GM15510 (cell line): ENCODE data around the gene AMBRA1.

Experiments
- POLR2A ChIP-seq: IDR thresholded peaks from 3 replicates; pipeline ENCODE4 v1.6.1; 2011; ENCODE audit warnings: borderline replicate concordance; ENCODE audit not compliant: insufficient read length; ENCODE audit errors: extremely low read depth

AMBRA1 gene

DNA sequence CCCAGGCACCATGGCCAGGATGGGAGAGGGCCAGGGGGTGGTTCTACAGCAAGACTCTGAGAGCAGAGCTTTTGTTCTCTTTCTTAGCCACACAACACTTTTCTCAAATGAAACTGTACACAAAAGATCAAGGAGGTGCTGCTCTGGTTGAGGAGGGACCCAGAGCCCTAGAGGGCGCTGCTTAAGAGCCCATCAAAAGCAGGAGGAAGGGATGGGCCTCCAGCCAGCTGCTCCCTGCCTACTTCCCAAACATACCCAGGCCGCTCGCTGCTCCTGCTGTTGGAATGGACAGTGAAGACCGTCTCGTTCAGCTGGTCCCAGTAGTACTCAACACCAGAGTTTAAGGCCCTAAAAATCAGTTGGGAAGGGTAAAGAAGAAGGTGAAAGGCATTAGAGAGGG, 183.8 kb downstream of the AMBRA1 start:
- no peak for TF ChIP-seq POLR2A

DNA sequence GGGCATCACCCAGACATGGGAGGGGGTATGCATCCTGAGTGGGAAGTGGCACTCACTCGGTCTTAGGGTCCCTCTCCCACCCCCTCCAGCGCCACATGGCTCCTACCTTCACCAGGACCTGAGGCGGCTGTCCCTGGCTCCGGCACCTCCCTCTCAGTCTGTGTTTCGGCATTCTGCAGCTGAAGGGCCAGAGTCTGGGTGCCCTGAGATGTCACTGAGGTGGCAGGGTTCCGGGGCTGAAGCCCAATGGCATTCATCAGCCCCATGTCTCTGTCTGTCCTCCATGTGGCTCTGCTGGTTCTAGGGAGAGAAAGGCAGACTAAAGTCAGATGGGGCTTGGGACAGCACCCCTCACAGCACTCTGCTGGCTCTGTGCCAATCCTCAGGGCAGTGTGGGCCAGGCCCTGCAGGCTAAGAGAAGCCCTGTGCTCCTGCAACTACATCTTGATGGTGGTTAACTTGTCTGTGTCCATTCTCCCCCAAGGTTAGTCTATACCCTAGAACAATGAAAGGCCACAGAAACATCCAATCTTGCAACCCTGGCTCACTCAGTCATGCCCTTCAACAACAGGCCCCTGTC, 185.3 kb downstream of the AMBRA1 start:
- TF ChIP-seq POLR2A: no peak

DNA sequence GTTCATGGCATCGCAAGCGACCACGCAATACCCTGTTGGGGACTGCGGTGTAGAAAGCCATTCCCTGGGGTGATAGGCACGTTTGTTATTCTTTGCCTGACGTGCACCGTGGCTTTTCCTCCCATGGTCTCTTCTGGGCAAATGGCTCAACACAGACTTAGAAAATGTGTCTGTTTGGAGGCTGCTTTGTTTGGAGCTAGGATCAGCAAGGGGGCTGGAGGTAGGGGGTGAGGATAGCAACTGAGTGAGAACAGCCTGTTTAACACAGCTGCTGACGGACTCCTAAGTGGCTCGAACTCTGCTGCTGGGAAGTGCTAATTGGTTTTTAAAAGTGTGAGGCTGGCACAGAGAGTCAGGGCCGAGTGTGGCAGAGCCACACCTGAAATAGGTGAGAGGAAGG, 186.2 kb downstream of the AMBRA1 start:
- no peak for TF ChIP-seq POLR2A

DNA sequence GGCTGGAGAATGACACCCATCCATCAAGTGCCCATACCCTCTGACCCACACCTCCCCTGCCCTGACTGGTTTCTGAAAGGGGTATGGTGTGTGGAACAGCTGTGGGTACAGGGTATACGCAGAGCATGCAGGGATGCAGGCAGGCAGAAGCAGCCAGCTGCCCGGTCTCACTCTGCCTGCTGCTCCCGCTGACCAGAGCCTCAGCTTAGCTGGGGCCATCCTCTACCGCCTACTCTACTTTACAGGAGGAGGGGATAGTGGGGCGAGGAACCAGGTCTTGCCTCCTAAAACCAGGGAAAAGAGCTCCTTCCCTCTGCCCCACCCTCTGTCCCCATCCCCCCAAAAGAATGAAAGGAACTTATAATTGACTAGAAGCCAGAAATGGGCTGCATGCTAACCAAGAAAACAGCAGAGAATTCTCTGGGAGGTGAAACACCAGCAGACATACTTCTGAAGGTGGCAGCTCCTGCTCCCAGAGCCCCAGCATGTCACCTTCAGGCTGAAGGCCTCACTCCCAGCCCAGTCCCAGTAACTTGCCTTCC, 189.3 kb downstream of the AMBRA1 start:
- TF ChIP-seq POLR2A: no peak

DNA sequence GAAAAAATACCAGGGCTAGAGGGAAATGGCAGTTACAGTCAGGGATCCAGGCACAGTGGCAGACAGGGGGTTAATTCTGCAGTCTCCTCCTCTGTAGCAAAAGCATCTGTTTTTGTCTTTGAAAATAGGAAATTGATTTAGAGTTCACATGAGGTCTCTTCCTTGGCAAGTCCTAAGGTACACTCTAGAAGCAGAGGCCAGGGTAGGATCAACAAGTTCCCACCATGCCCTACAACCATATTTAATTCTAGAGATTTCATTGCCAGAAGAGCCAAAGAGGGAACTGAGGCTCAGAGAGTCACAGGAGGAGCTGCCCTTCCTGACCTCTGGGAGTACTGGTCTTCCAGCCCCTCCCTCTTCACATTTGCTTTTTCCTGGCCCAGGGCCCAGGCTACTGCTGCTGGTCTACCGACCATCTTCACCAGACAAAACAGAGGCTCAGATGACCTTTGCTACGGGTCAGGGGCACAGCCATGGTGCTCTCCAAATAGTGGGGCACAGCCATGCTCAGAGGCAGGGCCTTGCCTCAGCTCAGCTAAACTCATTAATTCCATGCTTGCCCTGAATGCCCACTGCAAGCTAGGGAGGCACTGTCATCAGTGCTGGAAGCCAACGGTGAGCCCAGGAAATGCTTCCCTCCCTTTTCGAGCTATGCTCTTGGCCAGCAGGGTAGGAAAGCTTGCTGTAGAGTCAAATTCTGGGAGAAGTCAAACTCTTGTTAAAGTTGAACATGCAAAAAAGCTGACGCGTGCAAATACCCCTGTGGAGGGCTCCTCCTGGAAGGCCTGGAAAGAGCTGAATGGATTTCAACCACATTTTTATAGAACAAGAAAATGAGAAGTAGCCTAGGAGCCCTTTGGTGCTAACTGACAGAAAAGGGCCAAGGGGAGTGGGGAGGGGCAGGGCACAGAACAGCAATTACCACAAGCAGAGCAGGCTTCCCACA, 190.6 kb downstream of the AMBRA1 start:
- TF ChIP-seq POLR2A: no peak

DNA sequence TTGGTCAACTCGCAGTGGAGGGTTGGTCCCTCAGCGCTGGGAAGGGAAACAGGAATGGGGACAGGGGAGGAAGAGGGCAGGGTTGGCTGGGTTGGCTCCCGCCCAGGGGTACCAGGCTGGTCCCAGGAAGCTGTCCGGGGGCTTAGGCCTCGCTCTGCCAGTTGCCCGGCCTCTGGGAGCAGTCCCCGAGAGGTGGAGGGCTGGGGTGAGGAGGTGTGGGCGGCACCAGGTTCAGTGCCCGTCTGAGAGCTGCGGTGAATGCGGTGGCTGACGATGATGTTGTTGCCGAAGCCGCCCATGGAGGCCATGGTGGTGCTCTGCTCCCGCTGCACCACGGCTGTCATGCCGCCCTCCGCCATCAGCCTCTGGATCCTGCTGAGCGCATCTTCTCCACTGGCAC, 196.3 kb downstream of the AMBRA1 start:
- TF ChIP-seq POLR2A: no peak

DNA sequence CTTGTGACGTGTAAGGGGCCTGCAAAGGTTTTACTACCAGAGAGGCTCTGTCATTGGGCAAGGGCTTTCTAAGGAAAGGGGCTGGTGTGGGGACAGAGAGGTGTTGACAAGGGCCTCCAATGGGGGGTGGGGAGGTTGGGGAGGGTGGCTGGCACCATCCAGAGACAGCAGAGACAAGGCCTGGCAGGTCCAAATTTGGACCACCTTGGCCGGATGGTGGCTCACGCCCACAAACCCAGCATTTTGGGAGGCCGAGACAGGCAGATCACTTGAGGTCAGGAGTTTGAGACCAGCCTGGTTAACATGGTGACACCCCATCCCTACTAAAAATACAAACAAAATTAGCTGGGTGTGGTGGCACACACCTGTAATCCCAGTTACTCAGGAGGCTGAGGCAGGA, 200.1 kb downstream of the AMBRA1 start:
- TF ChIP-seq POLR2A: no peak

DNA sequence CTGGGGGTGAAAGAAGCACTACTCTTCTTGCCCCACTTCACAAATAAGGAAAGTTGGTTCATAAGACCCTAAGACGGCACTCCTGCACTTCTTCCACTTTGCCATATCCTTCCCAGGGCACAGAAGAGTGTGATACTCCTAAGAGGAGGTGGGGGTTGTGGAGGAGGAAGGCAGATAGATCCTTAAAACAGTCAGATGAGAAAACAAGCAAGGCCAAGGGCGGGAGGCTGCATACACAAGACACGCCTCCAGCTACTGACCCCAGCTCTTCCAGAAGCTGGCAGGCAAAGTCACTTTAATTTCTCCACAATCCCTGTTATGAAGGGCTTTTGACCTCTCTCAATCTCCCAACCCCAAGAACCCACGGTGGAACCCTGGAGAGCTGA, 200.6 kb downstream of the AMBRA1 start:
- TF ChIP-seq POLR2A: no peak

DNA sequence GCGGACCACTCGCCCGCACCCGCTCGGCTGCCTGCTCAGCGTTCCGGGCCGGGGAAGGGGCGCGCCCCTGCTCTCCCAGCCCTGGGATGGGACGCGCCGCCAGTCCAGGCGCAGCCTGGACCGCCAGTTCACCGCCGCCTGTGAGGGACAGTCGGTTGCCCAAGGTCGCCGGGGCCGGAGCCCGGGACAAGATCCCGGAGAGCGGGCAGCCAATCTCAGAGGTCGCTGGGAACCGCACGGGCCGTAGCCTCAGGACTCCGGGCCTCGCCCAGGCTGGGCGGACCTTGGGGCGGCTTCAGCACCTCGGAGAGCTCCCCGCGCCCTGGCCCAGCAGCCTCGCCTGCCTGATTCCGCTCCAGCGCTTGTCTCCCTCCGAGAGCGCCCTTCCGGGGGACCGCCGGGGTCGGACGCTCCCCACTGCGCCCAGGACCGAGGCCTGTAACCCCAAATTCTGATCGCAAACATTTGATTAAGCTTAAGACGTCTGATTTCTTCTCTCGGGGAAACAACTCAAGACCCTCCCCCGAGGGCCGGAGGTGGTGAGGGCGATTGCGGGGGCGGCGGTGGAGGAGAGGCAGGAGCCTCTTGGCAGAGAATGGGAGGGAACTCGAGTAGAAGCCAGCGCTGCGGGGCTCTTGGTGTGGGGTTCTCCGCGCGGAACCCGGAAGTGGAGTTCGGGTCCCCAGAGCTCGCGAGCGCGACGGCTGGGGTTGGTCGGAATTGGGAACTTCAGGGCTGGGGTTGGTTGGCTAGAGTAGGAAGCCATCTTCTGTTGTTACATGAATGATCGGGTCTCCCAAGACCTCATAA, 201.2 kb downstream of the AMBRA1 start:
- no peak for TF ChIP-seq POLR2A

DNA sequence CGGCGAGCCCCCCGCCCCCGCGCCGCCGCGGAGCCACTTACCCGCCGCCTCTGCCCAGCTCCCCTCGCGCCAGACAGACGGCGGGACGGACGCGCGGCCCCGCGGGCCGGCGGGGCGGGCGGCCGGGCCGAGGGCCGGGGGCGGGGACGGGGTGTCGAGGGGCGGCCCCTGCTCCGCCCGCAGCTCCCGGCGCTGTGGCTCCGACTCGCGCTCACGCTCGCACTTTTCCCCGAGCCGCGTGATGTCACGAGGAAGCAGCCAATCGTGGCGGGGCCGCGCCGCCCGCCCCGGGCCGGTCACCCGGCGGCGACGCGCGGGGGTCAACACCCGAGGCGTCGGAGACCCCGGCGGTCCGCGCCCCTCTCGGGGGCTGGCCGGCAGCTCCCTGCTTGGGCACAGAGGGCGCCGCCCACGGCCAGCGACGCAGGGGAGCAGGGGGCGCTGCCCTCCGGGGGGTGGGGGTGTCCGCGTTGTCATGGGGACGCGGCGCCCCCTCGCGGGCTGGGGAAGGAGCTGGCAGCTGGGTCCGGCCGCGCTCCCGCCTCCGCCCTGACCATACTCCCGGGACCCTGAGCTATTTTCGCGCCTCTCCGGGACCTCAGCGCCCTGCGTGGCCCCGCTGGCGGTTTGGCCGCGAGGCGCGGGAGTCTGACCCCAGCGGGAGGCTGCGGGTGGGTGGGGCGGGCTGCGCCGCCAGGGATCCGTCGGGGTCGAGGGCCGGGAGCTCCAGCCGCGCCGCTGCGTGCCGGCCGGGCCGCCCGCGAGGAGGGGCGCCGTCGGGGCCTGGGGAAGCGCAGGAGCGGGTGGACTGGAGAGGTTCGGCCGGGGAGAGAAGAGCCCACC, 202.0 kb downstream of the AMBRA1 start, which contains the start of gene CHRM4:
TSS of gene CHRM4 (minus strand) at position 199 of the 843 bp plus-strand sequence. CDS start 5,219 bp downstream, outside the sequence.
- TF ChIP-seq POLR2A: no peak

DNA sequence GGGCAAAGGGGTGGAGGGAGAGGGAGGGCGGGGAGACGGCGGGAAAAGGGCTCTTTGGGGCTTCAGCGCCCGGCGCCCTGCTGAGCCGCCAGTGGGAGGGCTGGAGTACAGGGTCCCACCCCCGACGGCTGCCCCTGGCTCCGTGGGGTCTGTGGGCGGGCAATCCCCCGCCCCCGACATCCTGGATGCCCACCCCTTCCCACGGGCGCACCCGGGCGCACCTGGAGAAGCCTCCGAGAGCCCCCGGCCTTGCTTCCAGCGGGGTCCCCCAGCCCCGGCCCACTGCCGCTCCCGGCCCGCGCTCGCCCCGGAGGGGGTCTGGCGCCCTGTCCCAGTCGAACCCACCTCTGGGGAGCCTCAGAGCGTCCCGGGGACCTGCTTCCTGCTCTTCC, 202.6 kb downstream of the AMBRA1 start:
- no peak for TF ChIP-seq POLR2A

DNA sequence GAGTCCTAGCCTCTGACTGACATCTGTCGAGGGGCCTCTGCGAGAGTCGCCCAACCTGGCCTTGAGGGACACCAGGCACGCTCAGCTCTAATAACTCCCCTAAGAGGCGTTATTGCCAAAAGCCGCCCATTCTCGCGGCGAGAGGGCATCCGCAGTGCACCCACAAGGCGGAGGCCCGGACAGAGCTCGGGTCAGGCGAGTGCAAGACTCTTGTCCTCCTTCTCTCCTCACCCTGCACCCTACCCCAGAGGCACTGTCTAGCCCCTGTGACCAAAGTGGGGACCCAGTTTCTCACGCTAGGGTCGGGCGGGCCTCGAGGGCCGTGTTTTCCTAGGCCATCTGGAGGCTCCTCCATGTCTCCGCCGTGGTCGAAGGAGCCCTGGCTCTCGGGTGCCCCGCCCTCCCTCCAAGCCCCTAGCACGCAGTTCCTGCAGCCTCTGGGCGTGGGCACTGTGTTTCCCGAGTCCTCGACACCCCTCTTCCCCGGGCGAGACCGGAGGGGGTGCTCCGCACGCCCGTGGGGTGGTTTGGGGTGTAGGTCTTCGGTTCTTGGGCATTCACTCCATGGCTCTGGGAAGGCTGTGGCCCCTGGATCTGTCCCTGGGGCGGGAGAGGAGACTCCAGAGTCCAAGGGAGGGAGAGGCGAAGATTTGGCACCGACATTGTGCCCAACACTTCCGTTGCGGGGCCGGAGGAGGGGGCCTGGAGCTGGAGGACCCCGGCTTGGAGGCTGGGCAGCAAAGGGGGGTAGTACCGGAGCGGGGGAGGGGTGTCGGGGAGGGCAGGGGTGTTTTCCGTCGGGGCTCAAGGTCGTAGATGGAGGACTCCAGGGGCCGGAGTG, 203.3 kb downstream of the AMBRA1 start:
- no peak for TF ChIP-seq POLR2A

DNA sequence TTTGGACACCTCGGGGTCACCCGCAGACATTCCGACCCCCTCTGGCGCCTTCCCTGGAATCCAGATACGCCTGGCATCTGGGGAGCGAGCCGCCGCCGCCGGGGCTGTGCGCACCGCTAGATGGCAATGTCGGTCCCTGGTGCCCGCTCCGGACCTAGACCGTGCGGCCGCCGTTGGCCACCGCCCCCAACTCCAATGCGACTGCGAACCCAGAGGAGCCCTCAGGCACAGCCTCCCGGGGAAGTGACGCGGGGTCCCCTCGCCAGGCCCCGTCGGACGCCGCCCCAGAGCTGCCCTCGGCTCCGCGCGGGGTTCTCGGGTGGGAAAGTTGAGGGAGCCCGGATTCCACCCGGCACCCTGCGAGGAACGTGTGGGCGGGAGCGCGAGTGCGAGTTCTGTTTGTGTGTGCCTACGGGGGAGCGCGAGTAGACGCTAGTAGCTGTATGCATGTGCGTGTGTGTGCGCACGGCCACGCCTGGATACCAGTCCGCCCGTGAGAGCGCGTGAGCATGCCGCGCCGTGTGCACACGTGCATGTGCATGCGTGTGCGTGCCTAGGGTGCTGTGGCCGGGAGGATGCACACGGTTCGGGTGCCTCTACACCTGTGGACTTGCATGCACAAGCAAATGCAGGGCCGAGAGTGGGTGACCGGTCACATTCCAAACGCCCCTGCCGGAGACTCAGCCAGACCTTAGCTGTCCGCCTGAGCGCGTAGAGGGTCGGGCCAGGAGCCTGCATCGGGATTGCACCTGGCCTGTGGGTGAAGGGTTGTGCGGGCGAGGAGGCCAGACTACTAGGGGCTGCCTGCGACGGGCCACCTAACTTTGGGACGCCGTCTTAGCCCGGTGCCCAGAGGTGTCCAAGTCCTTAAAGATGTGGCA, 204.1 kb downstream of the AMBRA1 start:
- no peak for TF ChIP-seq POLR2A
